Fibroblast of skin of left quadriceps (primary cell): ENCODE results near the gene GAMT.

Source experiments
- DNase-seq, 2 experiments: peaks; one replicate each; pipeline ENCODE4 v3.0.0-alpha.2; 2013; ENCODE audit warnings: low read depth in 2 of 2

The GAMT gene

GRCh38 chr19:1418951-1419738 is 17.8 kb upstream of the GAMT start:
- no peak for DNase-seq

- DNase-seq = no peak
Observed at GRCh38 chr19:1418496-1418775, 17.1 kb upstream of the GAMT start.

- no peak for DNase-seq
Observed at GRCh38 chr19:1417681-1418495, 16.5 kb upstream of the GAMT start.

- DNase-seq = no peak
Observed at GRCh38 chr19:1417145-1417544, 15.8 kb upstream of the GAMT start.

- no peak for DNase-seq
Observed at GRCh38 chr19:1416014-1416841, 14.9 kb upstream of the GAMT start.

- no peak for DNase-seq
Observed at GRCh38 chr19:1412995-1413800, 11.9 kb upstream of the GAMT start.

GRCh38 chr19:1412323-1412923 is 11.1 kb upstream of the GAMT start:
- DNase-seq = no peak

- no peak for DNase-seq
Observed at GRCh38 chr19:1411255-1412191, 10.2 kb upstream of the GAMT start.

GRCh38 chr19:1410789-1411188 is 9.4 kb upstream of the GAMT start:
- no peak for DNase-seq

- DNase-seq = no peak
Observed at GRCh38 chr19:1410136-1410786, 8.9 kb upstream of the GAMT start.

- no peak for DNase-seq
Observed at GRCh38 chr19:1409204-1410005, 8.1 kb upstream of the GAMT start.

- no peak for DNase-seq
Observed at GRCh38 chr19:1408300-1409203, 7.2 kb upstream of the GAMT start.

GRCh38 chr19:1407528-1408299 is 6.4 kb upstream of the GAMT start, which contains the start of gene DAZAP1:
DAZAP1 (plus strand) TSS chr19:1407586; CDS start chr19:1407774, 188 bp downstream.
- DNase-seq = no peak

GRCh38 chr19:1406774-1407527 is 5.6 kb upstream of the GAMT start:
- DNase-seq = peak; percentile 98

GRCh38 chr19:1402411-1403070 is 1.2 kb upstream of the GAMT start:
- DNase-seq = no peak

GRCh38 chr19:1401889-1402217 is 511 bp upstream of the GAMT start:
- no peak for DNase-seq
